ENCODE data around the gene XYLT1.

Gene XYLT1

DNA sequence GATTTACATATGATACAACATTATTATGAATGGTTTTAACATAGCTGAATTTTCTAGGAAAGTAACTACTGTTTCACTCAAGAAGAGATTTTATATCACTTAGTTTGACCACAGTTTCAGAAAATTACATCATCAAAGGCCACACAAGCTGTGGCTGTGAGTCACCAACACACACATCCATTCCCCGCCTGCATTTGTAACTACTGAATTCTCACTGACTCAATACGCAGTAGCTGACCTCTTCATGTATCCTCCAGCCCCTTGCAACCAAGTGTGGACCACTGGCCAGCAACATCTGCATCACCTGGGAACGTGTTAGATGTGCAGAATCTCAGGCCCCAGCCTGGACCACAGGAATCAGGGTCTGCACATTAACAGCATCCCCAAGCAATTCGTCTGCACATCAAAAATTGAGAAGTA, 197.6 kb downstream of the XYLT1 start:
- no peak for DNase-seq (ENCODE audit: low read depth)
- H3K4me3 ChIP-seq (ENCODE audit: low read depth, low read length) = no peak overlapping the region
- TF ChIP-seq, protein P1, sequence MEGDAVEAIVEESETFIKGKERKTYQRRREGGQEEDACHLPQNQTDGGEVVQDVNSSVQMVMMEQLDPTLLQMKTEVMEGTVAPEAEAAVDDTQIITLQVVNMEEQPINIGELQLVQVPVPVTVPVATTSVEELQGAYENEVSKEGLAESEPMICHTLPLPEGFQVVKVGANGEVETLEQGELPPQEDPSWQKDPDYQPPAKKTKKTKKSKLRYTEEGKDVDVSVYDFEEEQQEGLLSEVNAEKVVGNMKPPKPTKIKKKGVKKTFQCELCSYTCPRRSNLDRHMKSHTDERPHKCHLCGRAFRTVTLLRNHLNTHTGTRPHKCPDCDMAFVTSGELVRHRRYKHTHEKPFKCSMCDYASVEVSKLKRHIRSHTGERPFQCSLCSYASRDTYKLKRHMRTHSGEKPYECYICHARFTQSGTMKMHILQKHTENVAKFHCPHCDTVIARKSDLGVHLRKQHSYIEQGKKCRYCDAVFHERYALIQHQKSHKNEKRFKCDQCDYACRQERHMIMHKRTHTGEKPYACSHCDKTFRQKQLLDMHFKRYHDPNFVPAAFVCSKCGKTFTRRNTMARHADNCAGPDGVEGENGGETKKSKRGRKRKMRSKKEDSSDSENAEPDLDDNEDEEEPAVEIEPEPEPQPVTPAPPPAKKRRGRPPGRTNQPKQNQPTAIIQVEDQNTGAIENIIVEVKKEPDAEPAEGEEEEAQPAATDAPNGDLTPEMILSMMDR (IDR thresholded peaks at IDR 0.05; ENCODE audit: low read depth, low read length, missing control alignments) = no peak

DNA sequence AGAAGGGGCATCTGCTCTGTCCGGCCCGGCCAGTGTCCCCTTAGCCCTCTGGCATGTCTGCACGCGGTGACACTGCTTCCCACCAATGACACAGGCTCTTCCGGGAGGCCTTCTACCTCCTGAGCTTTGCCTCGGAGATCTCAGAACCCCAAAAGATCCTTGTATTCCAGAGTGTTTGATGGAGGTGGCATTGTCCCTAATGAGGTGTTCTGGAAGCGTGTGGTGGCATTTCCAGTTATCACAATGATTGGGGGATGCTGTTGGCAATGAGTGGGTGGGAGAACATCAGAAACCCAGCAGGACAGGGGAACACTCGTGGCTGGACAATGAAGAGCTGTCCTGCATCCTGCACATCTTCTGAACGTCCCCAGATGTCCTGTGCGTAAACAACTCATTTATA, 198.0 kb downstream of the XYLT1 start:
- TF ChIP-seq, protein P1 (IDR thresholded peaks at IDR 0.05; ENCODE audit: low read depth, low read length, missing control alignments) = no peak
- no peak for DNase-seq (ENCODE audit: low read depth)
- no peak overlapping the region for H3K4me3 ChIP-seq (ENCODE audit: low read depth, low read length)

DNA sequence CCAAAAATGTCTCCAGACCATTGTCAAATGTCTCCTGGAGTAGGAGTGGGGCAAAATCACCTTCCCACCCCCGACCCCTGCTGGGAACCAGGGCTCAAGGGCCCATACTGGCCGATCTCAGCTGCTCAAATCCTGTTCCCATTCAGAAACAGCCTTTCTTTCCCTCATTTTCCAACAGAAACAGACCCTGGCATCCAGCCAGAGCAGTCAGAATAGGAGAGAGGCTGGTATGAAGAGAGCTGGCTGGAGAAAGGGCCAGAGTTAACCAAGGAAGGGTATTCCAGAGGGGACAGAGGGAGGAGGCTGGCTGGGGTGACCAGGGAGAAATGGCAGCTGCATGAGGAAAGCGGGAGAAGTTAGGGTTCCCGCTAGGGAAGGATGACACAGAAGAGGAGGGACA, 199.1 kb downstream of the XYLT1 start:
- TF ChIP-seq, protein P1 (IDR thresholded peaks at IDR 0.05; ENCODE audit: low read depth, low read length, missing control alignments) = no peak
- no peak for DNase-seq (ENCODE audit: low read depth)
- H3K4me3 ChIP-seq (ENCODE audit: low read depth, low read length) = no peak overlapping the region

DNA sequence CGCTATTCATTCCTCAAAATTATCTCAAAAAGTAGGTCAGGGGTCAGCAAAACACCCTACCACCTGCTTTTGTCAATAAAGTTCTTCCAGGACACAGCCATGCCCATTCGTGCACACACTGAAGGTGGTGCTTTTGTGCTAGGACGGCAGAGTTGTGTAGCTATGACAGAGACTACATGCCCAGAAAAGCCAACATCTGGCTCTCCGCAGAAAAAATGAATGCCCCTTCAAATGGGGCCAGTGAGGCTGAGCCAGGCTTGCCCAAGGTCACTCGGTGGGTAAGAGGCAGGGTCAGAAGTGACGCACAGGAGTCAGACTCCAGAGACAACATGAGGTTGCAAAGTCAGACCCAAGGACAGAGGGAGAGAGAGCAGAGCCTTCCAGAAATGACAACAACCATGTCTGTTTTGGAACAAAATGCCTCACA, 200.1 kb downstream of the XYLT1 start:
- TF ChIP-seq, protein P1 (IDR thresholded peaks at IDR 0.05; ENCODE audit: low read depth, low read length, missing control alignments) = no peak
- DNase-seq (ENCODE audit: low read depth) = no peak
- H3K4me3 ChIP-seq (ENCODE audit: low read depth, low read length) = no peak overlapping the region

DNA sequence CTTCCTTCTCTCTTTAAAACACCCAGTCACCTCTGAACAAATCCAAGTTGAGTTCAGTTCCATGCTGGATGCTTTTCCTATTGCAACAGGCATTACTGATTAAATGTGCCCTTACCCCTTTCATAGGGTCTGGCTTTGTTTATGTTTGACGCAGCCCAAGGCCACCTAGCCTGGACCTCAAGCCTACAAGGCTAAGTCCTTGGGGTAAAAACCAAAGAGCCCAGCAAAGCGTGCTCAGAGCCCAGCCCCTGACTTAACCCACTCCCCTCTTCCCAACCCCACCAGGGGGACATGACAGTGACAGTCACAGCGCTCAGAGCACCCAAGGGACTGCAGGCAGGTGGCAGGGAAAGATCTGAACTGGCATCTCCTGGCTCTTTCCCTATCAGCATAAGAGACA, 200.6 kb downstream of the XYLT1 start:
- DNase-seq (ENCODE audit: low read depth) = no peak
- H3K4me3 ChIP-seq (ENCODE audit: low read depth, low read length) = no peak overlapping the region
- TF ChIP-seq, protein P1 (IDR thresholded peaks at IDR 0.05; ENCODE audit: low read depth, low read length, missing control alignments) = no peak

DNA sequence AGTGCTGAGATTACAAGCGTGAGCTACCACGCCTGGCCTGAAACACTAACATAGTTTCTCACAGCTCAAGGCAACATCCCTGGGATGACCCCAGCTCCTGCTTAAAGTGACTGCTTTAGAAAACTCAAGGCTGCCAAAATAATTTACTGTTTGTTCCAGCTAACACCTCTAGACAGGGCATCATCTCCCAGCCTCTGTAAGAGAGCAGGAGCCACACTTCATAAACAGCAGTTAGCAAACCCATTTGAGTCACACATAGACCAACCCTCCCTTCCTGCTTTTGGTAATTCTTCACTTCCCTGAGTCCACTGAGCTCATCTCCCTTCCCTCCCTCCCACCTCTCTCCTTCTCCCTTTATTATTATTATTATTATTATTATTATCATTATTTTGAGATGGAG, 201.3 kb downstream of the XYLT1 start:
- no peak for DNase-seq (ENCODE audit: low read depth)
- H3K4me3 ChIP-seq (ENCODE audit: low read depth, low read length) = no peak overlapping the region
- TF ChIP-seq, protein P1 (IDR thresholded peaks at IDR 0.05; ENCODE audit: low read depth, low read length, missing control alignments) = no peak

DNA sequence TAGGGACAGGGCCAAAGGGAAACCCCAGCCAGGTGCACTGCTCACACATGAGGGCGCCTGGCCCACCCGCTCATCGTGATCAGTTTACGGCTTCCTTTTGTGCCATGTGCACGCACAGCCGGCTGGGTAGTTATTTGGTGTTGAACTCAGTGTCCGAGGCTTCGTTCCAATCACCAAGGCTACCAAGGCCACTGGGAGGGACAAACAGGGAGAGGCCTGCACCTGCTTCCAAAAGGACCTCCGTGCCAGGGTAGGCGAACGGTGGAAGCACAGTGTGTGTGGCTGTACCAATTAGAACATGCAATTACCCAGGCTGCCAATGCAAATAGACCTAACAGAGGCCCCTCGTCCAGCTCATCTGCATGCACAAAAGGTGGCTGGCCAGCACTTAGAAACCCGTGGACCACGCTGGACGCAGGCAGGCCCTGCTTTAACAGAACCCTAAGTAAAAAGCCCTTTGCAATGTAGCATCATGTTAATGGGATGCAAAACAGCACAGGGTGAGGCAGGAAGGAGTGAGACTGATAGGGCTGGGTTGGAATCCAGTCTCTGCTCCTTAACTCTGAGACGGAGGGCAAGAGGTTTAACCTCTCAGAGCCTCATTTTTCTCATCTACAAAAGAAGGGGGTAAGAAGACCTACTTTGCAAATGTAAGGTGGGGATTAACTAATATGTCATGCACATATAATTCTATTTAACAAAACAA, 204.0 kb downstream of the XYLT1 start:
- DNase-seq (ENCODE audit: low read depth) = no peak
- no peak overlapping the region for H3K4me3 ChIP-seq (ENCODE audit: low read depth, low read length)
- TF ChIP-seq, protein P1 (IDR thresholded peaks at IDR 0.05; ENCODE audit: low read depth, low read length, missing control alignments) = no peak
